Measurements from ENCODE around the gene BCDIN3D.
"Not testable (repeated sequence)": the region's sequence is repeated elsewhere in the genome, so short reads cannot be mapped to it uniquely, and the experiment has no call there.

BCDIN3D gene

GRCh38 chr12:49875115-49875720, 32.3 kb upstream of the BCDIN3D start:
- no peak for DNase-seq

- DNase-seq: no peak
These were observed 31.4 kb upstream of the BCDIN3D start for GRCh38 chr12:49874142-49874897.

GRCh38 chr12:49873361-49873934, 30.5 kb upstream of the BCDIN3D start:
- DNase-seq: no peak

- DNase-seq: no peak
These were observed 29.9 kb upstream of the BCDIN3D start for GRCh38 chr12:49872781-49873181.

- DNase-seq: no peak
These were observed 29.5 kb upstream of the BCDIN3D start for GRCh38 chr12:49872381-49872780.

- DNase-seq: not testable (repeated sequence)
These were observed 28.9 kb upstream of the BCDIN3D start for GRCh38 chr12:49871811-49872251.

GRCh38 chr12:49871263-49871561, 28.3 kb upstream of the BCDIN3D start:
- no peak for DNase-seq

- DNase-seq: no peak
These were observed 27.8 kb upstream of the BCDIN3D start for GRCh38 chr12:49870501-49871262.

GRCh38 chr12:49869816-49870500, 27.1 kb upstream of the BCDIN3D start:
- no peak for DNase-seq

GRCh38 chr12:49868952-49869815, 26.3 kb upstream of the BCDIN3D start:
- no peak for DNase-seq

GRCh38 chr12:49868449-49868848, 25.5 kb upstream of the BCDIN3D start:
- DNase-seq: no peak

GRCh38 chr12:49867570-49868341, 24.9 kb upstream of the BCDIN3D start:
- no peak for DNase-seq

GRCh38 chr12:49866859-49867569, 24.1 kb upstream of the BCDIN3D start:
- DNase-seq: peak; percentile 66 to 73

- DNase-seq: no peak
These were observed 22.9 kb upstream of the BCDIN3D start for GRCh38 chr12:49865782-49866135.

- no peak for DNase-seq
These were observed 22.3 kb upstream of the BCDIN3D start for GRCh38 chr12:49865109-49865781.

- DNase-seq: no peak
These were observed 21.8 kb upstream of the BCDIN3D start for GRCh38 chr12:49864798-49865090.

GRCh38 chr12:49863946-49864797, 21.3 kb upstream of the BCDIN3D start:
- DNase-seq: no peak

- not testable (repeated sequence) for DNase-seq
These were observed 18.0 kb upstream of the BCDIN3D start for GRCh38 chr12:49860921-49861320.

GRCh38 chr12:49855890-49856289, 13.0 kb upstream of the BCDIN3D start:
- DNase-seq: not testable (repeated sequence)
